ENCODE measurements around the gene GABRB1. TPM values are rescaled to one million over a fixed set of nuclear protein-coding genes. Genes with fewer than 3 reads are reported as not detected.

Gene GABRB1
- total and polyA plus RNA-seq, 2 experiments from 2014 or later = 0.26 to 0.97 TPM

DNA sequence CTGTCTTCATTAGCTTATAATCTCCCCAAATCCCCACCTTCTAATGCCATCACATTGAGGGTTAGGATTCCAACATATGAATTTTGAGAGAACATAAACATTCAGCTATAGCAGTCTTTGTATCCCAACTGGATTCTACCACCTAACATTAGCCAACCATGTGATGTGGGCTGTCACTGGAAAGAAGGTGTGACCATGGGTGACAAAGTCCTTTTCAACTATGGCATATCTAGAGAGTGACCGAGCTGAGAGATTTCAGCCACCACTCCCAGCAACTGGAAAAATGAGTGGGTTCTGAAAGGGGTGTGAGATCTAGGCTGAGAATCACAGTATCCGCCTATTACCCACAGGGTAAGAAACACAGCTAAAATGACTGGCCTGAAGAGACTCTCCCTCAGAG lies 22.1 kb downstream of the GABRB1 start:
- Mint-ChIP-seq H3K36me3 (ENCODE audit: low read depth) (no peaks in the 10 kb centered on the region), H3K4me3 (no peak overlapping the region), H3K27me3 (ENCODE audit: insufficient read depth, low read depth, poor library complexity) (peaks cover 2% of the 10 kb centered on the region), H3K4me1 (peaks cover 28% of the 10 kb centered on the region), H3K9me3 (no peaks in the 10 kb centered on the region), H3K27ac (no peak overlapping the region)
- no peak for ATAC-seq
- Histone ChIP-seq H4K20me1 (replicated peaks; ENCODE audit: insufficient read depth) (no peaks in the 10 kb centered on the region), H3K4me3 (no peak overlapping the region), H2AFZ (no peak overlapping the region), H3K27me3 (ENCODE audit: insufficient read depth) (no peaks in the 10 kb centered on the region), H3K36me3 (ENCODE audit: insufficient read depth) (no peaks in the 10 kb centered on the region), H3K79me2 (replicated peaks; ENCODE audit: insufficient read depth) (no peaks in the 10 kb centered on the region), H3F3A (replicated peaks; ENCODE audit: low read depth) (no peaks in the 10 kb centered on the region), H3K4me1 (ENCODE audit: insufficient read depth) (peaks cover 31% of the 10 kb centered on the region; the same call in 1 of the 2 replicates), H3K4me2 (no peak overlapping the region), H3K9me2 (ENCODE audit: insufficient read depth) (peaks cover 17% of the 10 kb centered on the region), H3K27ac (ENCODE audit: low read depth) (no peak overlapping the region)
- no peak for TF ChIP-seq ZNF114 (CRISPR knock-in tag; IDR thresholded peaks at IDR 0.05)
- DNase-seq (ENCODE audit: low spot score) = no peak

DNA sequence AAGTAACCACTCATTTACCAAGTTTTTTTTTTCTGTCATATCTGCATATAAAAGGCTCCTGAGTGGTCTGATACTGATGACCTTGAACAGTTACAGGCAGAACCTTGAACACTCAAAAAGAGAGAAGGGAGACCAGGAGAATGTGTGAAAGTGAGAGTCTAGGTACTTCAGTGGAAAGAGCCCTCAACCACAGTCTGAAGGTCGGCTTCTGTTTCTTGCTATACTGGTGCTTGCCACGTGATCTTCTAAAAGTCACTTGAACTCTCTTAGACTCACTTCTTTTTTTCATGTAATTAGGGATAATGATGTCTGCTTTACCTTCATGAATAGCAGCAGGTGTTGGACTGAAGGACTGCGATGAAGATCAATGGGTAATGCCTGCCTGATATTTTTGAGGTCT lies 22.8 kb downstream of the GABRB1 start:
- Histone ChIP-seq H3K4me2 (no peak overlapping the region), H3K79me2 (replicated peaks; ENCODE audit: insufficient read depth) (no peaks in the 10 kb centered on the region), H3K36me3 (ENCODE audit: insufficient read depth) (no peaks in the 10 kb centered on the region), H3K4me1 (ENCODE audit: insufficient read depth) (peaks cover 31% of the 10 kb centered on the region; the same call in 1 of the 2 replicates), H3K27me3 (ENCODE audit: insufficient read depth) (no peaks in the 10 kb centered on the region), H3K9me2 (ENCODE audit: insufficient read depth) (peaks cover 17% of the 10 kb centered on the region), H3K4me3 (no peak overlapping the region), H2AFZ (no peak overlapping the region), H4K20me1 (replicated peaks; ENCODE audit: insufficient read depth) (no peaks in the 10 kb centered on the region), H3F3A (replicated peaks; ENCODE audit: low read depth) (no peaks in the 10 kb centered on the region), H3K27ac (ENCODE audit: low read depth) (no peak overlapping the region)
- no peak for DNase-seq (ENCODE audit: low spot score)
- no peak overlapping the region for H3K4me3 Mint-ChIP-seq
- no peak for ATAC-seq
- no peak overlapping the region for H3K27ac Mint-ChIP-seq
- H3K36me3 Mint-ChIP-seq (ENCODE audit: low read depth) = no peaks in the 10 kb centered on the region
- peaks cover 25% of the 10 kb centered on the region for H3K4me1 Mint-ChIP-seq
- H3K9me3 Mint-ChIP-seq = no peaks in the 10 kb centered on the region
- peaks cover 2% of the 10 kb centered on the region for H3K27me3 Mint-ChIP-seq (ENCODE audit: insufficient read depth, low read depth, poor library complexity)
- TF ChIP-seq EZH2 (IDR thresholded peaks at IDR 0.05; ENCODE audit: low read depth, unreplicated experiment) (no peak), CREB1 (CRISPR knock-in tag; IDR thresholded peaks at IDR 0.05; ENCODE audit: low read depth) (no peak), EZH2phosphoT487 (IDR thresholded peaks at IDR 0.05; ENCODE audit: unreplicated experiment) (no peak), JUNB (IDR thresholded peaks at IDR 0.05; ENCODE audit: unreplicated experiment) (no peak), ETS1 (IDR thresholded peaks at IDR 0.05) (no peak), ZNF331 (CRISPR knock-in tag; IDR thresholded peaks at IDR 0.05; ENCODE audit: low read depth) (no peak), POLR2AphosphoS5 (IDR thresholded peaks at IDR 0.05; ENCODE audit: low read depth) (no peak), NANOG (IDR thresholded peaks at IDR 0.05; ENCODE audit: borderline replicate concordance) (no peak)
- TF ChIP-seq, protein P1, sequence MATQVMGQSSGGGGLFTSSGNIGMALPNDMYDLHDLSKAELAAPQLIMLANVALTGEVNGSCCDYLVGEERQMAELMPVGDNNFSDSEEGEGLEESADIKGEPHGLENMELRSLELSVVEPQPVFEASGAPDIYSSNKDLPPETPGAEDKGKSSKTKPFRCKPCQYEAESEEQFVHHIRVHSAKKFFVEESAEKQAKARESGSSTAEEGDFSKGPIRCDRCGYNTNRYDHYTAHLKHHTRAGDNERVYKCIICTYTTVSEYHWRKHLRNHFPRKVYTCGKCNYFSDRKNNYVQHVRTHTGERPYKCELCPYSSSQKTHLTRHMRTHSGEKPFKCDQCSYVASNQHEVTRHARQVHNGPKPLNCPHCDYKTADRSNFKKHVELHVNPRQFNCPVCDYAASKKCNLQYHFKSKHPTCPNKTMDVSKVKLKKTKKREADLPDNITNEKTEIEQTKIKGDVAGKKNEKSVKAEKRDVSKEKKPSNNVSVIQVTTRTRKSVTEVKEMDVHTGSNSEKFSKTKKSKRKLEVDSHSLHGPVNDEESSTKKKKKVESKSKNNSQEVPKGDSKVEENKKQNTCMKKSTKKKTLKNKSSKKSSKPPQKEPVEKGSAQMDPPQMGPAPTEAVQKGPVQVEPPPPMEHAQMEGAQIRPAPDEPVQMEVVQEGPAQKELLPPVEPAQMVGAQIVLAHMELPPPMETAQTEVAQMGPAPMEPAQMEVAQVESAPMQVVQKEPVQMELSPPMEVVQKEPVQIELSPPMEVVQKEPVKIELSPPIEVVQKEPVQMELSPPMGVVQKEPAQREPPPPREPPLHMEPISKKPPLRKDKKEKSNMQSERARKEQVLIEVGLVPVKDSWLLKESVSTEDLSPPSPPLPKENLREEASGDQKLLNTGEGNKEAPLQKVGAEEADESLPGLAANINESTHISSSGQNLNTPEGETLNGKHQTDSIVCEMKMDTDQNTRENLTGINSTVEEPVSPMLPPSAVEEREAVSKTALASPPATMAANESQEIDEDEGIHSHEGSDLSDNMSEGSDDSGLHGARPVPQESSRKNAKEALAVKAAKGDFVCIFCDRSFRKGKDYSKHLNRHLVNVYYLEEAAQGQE (IDR thresholded peaks at IDR 0.05; ENCODE audit: unreplicated experiment) = no peak
- TF ChIP-seq, protein P2, sequence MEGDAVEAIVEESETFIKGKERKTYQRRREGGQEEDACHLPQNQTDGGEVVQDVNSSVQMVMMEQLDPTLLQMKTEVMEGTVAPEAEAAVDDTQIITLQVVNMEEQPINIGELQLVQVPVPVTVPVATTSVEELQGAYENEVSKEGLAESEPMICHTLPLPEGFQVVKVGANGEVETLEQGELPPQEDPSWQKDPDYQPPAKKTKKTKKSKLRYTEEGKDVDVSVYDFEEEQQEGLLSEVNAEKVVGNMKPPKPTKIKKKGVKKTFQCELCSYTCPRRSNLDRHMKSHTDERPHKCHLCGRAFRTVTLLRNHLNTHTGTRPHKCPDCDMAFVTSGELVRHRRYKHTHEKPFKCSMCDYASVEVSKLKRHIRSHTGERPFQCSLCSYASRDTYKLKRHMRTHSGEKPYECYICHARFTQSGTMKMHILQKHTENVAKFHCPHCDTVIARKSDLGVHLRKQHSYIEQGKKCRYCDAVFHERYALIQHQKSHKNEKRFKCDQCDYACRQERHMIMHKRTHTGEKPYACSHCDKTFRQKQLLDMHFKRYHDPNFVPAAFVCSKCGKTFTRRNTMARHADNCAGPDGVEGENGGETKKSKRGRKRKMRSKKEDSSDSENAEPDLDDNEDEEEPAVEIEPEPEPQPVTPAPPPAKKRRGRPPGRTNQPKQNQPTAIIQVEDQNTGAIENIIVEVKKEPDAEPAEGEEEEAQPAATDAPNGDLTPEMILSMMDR (conservative IDR thresholded peaks at IDR 0.05; ENCODE audit: low read depth in 2 of 2) = no peak

All from GM23338 (cell line).